Adrenal gland (tissue), 12 donors: Measurements from ENCODE around the gene ZDHHC20. TPM values are rescaled to one million over a fixed set of nuclear protein-coding genes. Genes with fewer than 3 reads are reported as not detected.

Experiments
- DNase-seq, 7 donors: peaks; one replicate each; pipeline ENCODE4 v3.0.0-alpha.2; 2019 to 2020
- H3K27ac ChIP-seq, 5 donors: fragments of 200-600 bp; sonication (generic) in 4 of 5; 1 replicate in 3 of 5; 2 replicates in 2 of 5; pipeline versions ENCODE4 v1.5.1 to v1.8.0; 2016 to 2020; ENCODE audit warnings: mild to moderate bottlenecking in 1 of 5
- H3K27me3 ChIP-seq: fragments of 200-600 bp; 2 replicates; pipeline ENCODE4 v1.8.0; 2021
- H3K36me3 ChIP-seq, 2 donors: fragments of 200-600 bp; replicated peaks in 1 of 2; 1 replicate in 1 of 2; 2 replicates in 1 of 2; pipeline versions ENCODE4 v1.5.1 to v1.8.0; 2018 to 2022
- H3K4me1 ChIP-seq, 2 donors: fragments of 200-600 bp; replicated peaks in 1 of 2; 1 replicate in 1 of 2; 2 replicates in 1 of 2; pipeline versions ENCODE4 v1.5.1 to v1.8.0; 2018 to 2021
- H3K4me3 ChIP-seq, 4 donors: fragments of 200-600 bp; sonication (generic) in 3 of 4; one replicate each; pipeline ENCODE4 v1.5.1; 2016 to 2018
- H3K9me3 ChIP-seq, 3 donors: fragments of 200-600 bp; sonication (generic) in 1 of 3; replicated peaks in 1 of 3; 1 replicate in 2 of 3; 2 replicates in 1 of 3; pipeline versions ENCODE4 v1.5.1 to v1.8.0; 2016 to 2021
- CTCF ChIP-seq, 6 experiments: fragments of 450-650 bp in 4 of 6; fragments of 200-600 bp in 2 of 6; sonication (generic) in 1 of 6; IDR thresholded peaks; 1 replicate in 5 of 6; 2 replicates in 1 of 6; pipeline versions ENCODE4 v1.5.1 to v1.8.0; 2016 to 2021; ENCODE audit warnings: antibody characterized with exemption in 6 of 6, mild to moderate bottlenecking in 2 of 6, moderate library complexity in 1 of 6
- POLR2A ChIP-seq, 2 donors: fragments of 450-650 bp; IDR thresholded peaks; one replicate each; pipeline ENCODE4 v1.6.1; 2017; ENCODE audit warnings: antibody characterized with exemption in 2 of 2, mild to moderate bottlenecking in 2 of 2, moderate library complexity in 1 of 2
- whole genome bisulfite sequencing, 4 donors: extraction: QIAGEN DNeasy Blood & Tissue Kit in 2 of 4; methylation state at CpG; one replicate each; pipeline versions ENCODE4 v1.1.5 to v1.1.7; 2013 to 2017; 5-methylcytosine and 5-hydroxymethylcytosine counted together
- intact Hi-C, 2 donors: fragments of 100-400 bp; cut with DNase I; formaldehyde crosslinking; loops; one replicate each; pipeline versions ENCODE4 v1.14.1 to v1.15.0; 2022 to 2023
- polyA plus RNA-seq, 3 donors: library from polyadenylated mRNA; stranded (reverse); fragments of 200-250 nt in 2 of 3; fragments of 350-450 nt in 1 of 3; fragmentation: Illumina TruSeq in 1 of 3; extraction: RNeasy Lipid Tissue Mini Kit (QIAGEN cat#74804) in 1 of 3; gene quantifications; one replicate each; pipeline ENCODE4 v1.2.3, GENCODE V29; 2013 to 2014
- total RNA-seq, 9 donors: library from RNA; depleted of rRNA in 4 of 9; stranded (reverse); fragments of >200 nt in 4 of 9; fragments of 120-200 nt in 1 of 9; fragmentation: NEBNext Ultra II Directional in 1 of 9; extraction: Animal tissue kit (Norgen Biotek cat#: 25700) in 1 of 9; gene quantifications; one replicate each; pipeline versions ENCODE4 v1.1.0 to v1.2.4, GENCODE V29; 2013 to 2023
- donor health status: healthy with polysubstance abuse.
- donor health status: Bipolar disorder and iron deficiency.
- donor health status: DM: yes; HTN: yes; CAD: no.
- donor health status: DM: no; HTN: no; CAD: no.
- donor health status: DM: no; HTN: no; CAD: no.
- donor health status: DM: yes; HTN: yes; CAD: no.

Gene ZDHHC20
- total and polyA plus RNA-seq, 12 donors, result 7.0 to 93.0 (median 41.2) TPM

- H3K36me3 ChIP-seq, result no peaks in the 10 kb centered on the region
- WGBS, 4 donors, result 1 to 2% (median 2%) methylated on average over 18 of the region's 18 CpGs
- DNase-seq, result peak; percentile 81 to 93 (median 87)
- no peaks in the 10 kb centered on the region for H3K9me3 ChIP-seq
- H3K4me1 ChIP-seq, result peaks cover 0 to 8% of the 10 kb centered on the region in 2 donors
- no peak for TF ChIP-seq POLR2A (IDR thresholded peaks at IDR 0.05)
- peak in 5 of 6 experiments; percentile 89 to 99 (median 96) for TF ChIP-seq CTCF (IDR thresholded peaks at IDR 0.05)
- no peaks in the 10 kb centered on the region for H3K27me3 ChIP-seq
- peak overlapping the region in 1 of 5 donors; percentile 40 for H3K27ac ChIP-seq
- intact Hi-C loops, result loop anchor here (5.0 to 10.0 kb wide), 3 partner anchors 180 to 540 kb away; no protein-coding TSS in a partner anchor
- H3K4me3 ChIP-seq, result peak overlapping the region in 3 of 4 donors; percentile 6 to 56 (median 28)
Measured at GRCh38 chr13:21476893-21477472, 17.9 kb upstream of the ZDHHC20 start.

- Histone ChIP-seq H3K9me3 (peaks cover 0 to 5% (median 0%) of the 10 kb centered on the region in 3 donors), H3K27me3 (no peaks in the 10 kb centered on the region), H3K4me3 (no peak overlapping the region), H3K27ac (no peak overlapping the region), H3K36me3 (no peaks in the 10 kb centered on the region), H3K4me1 (peaks cover 0 to 8% of the 10 kb centered on the region in 2 donors)
- intact Hi-C loops, result loop anchor here (5.0 to 10.0 kb wide), 3 partner anchors 178 to 538 kb away; no protein-coding TSS in a partner anchor
- WGBS, 4 donors, result 62 to 76% (median 73%) methylated on average over 6 of the region's 6 CpGs
- DNase-seq, result no peak
- no peak for TF ChIP-seq POLR2A (IDR thresholded peaks at IDR 0.05)
- no peak for TF ChIP-seq CTCF (IDR thresholded peaks at IDR 0.05)
Measured at GRCh38 chr13:21475115-21475514, 16.0 kb upstream of the ZDHHC20 start.

GRCh38 chr13:21470785-21471184 is 11.7 kb upstream of the ZDHHC20 start:
- intact Hi-C loops, result loop anchor here in 1 of 2 donors (10.0 kb wide), 1 partner anchor 176 kb away; no protein-coding TSS in a partner anchor
- H3K4me3 ChIP-seq, result no peak overlapping the region
- H3K36me3 ChIP-seq, result no peaks in the 10 kb centered on the region
- TF ChIP-seq CTCF (IDR thresholded peaks at IDR 0.05) (no peak), POLR2A (IDR thresholded peaks at IDR 0.05) (no peak)
- no peaks in the 10 kb centered on the region for H3K27me3 ChIP-seq
- no peak for DNase-seq
- H3K9me3 ChIP-seq, result peaks cover 0 to 5% (median 0%) of the 10 kb centered on the region in 3 donors
- H3K4me1 ChIP-seq, result no peaks in the 10 kb centered on the region
- no peak overlapping the region for H3K27ac ChIP-seq

- intact Hi-C loops, result no loop called here
- no peak overlapping the region for H3K27ac ChIP-seq
- DNase-seq, result no peak
- no peaks in the 10 kb centered on the region for H3K36me3 ChIP-seq
- H3K4me1 ChIP-seq, result no peaks in the 10 kb centered on the region
- H3K9me3 ChIP-seq, result peaks cover 0 to 5% (median 0%) of the 10 kb centered on the region in 3 donors
- no peak overlapping the region for H3K4me3 ChIP-seq
- WGBS, 4 donors, result 60 to 66% (median 61%) methylated on average over 7 of the region's 7 CpGs
- TF ChIP-seq CTCF (IDR thresholded peaks at IDR 0.05), result no peak
- no peak for TF ChIP-seq POLR2A (IDR thresholded peaks at IDR 0.05)
- H3K27me3 ChIP-seq, result no peaks in the 10 kb centered on the region
Measured at GRCh38 chr13:21466527-21466926, 7.4 kb upstream of the ZDHHC20 start.
